ENCODE measurements around the gene GFOD1. TPM values are rescaled to one million over a fixed set of nuclear protein-coding genes. Genes with fewer than 3 reads are reported as not detected.

GFOD1 gene
- polyA plus RNA-seq, 2 of the 4 experiments (the other 2 are of a cell fraction): 2.7 to 3.5 TPM

DNA sequence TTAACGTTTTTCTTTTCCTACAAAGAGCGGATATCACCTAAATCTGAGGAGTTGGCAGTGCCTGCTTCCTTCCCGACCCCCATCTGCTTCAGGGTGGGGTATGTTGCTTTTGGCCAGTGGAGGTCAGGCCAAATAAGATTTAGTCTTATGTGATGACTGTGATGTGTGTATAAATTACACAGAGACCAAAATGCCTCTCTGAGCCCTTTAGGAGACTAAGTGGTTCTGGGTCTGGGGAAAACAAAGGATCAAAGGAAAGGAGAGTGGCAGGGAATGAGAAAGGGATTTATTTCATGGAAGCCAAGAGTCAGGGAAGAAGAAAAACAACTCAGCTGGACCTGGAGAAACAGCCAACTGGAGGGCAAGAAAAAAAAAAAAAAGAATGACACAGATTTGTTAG is 120.0 kb downstream of the GFOD1 start:
- H3K4me2 ChIP-seq: no peak overlapping the region
- 0 out of 3 replicates have a peak, but pooled peaks cover 2% of the 10 kb centered on the region for H3K4me1 ChIP-seq
- WGBS (ENCODE audit: missing lambda C conversion rate): 67% methylated on average over 3 of the region's 3 CpGs
- no peaks in the 10 kb centered on the region for H3K9me3 ChIP-seq
- ATAC-seq: no peak
- ChIA-PET CTCF (interaction anchor here (0.9 kb wide), 1 partner anchor 11 kb away, joined by 3 read pairs; no protein-coding TSS in a partner anchor), POLR2A (no interaction called here)
- no peak overlapping the region for H3K27ac ChIP-seq
- FAIRE-seq: no peak
- H3K4me3 ChIP-seq: no peak overlapping the region
- no peak for DNase-seq (ENCODE audit: low read depth in 1 of 2, low spot score in 1 of 2)
- TF ChIP-seq NFE2L2 (conservative IDR thresholded peaks at IDR 0.05; ENCODE audit: low read length) (no peak), POLR2A (IDR thresholded peaks at IDR 0.05; ENCODE audit: low read length) (no peak), RARB (CRISPR knock-in tag; IDR thresholded peaks at IDR 0.05) (no peak), HDAC2 (IDR thresholded peaks at IDR 0.05) (no peak), SMC3 (IDR thresholded peaks at IDR 0.05) (no peak), FOXS1 (CRISPR knock-in tag; IDR thresholded peaks at IDR 0.05) (no peak), FOSL2 (IDR thresholded peaks at IDR 0.05) (no peak), FOSL2 (CRISPR knock-in tag; IDR thresholded peaks at IDR 0.05) (no peak), RAD21 (conservative IDR thresholded peaks at IDR 0.05 in 1 of 2, IDR thresholded peaks at IDR 0.05 in 1 of 2) (no peak)
- TF ChIP-seq, protein P1, sequence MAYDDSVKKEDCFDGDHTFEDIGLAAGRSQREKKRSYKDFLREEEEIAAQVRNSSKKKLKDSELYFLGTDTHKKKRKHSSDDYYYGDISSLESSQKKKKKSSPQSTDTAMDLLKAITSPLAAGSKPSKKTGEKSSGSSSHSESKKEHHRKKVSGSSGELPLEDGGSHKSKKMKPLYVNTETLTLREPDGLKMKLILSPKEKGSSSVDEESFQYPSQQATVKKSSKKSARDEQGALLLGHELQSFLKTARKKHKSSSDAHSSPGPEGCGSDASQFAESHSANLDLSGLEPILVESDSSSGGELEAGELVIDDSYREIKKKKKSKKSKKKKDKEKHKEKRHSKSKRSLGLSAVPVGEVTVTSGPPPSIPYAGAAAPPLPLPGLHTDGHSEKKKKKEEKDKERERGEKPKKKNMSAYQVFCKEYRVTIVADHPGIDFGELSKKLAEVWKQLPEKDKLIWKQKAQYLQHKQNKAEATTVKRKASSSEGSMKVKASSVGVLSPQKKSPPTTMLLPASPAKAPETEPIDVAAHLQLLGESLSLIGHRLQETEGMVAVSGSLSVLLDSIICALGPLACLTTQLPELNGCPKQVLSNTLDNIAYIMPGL (CRISPR knock-in tag; IDR thresholded peaks at IDR 0.05; ENCODE audit: borderline replicate concordance): no peak
- TF ChIP-seq, protein P2, sequence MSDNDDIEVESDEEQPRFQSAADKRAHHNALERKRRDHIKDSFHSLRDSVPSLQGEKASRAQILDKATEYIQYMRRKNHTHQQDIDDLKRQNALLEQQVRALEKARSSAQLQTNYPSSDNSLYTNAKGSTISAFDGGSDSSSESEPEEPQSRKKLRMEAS (IDR thresholded peaks at IDR 0.05): no peak

DNA sequence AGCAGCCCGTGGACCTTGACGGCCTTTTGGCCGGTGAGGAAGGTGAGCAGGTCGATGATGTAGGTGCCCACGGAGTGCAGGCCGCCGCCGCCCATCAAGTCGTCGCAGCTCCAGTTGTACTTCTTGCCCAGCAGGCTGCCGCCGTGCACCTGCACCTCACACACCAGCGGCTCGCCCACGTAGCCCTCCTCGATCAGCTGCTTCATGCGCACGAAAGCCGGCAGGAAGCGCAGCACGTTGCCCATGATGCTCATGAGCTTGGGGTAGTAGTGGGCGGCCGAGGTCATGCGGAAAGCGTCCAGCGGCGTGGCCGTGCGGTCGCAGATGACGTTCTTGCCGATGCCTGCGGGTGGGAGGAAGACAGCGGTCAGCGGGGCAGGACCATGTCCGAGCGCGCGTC is 122.1 kb downstream of the GFOD1 start:
- Histone ChIP-seq H3K9me3 (no peaks in the 10 kb centered on the region), H3K4me3 (no peak overlapping the region), H3K4me2 (no peak overlapping the region), H3K27ac (no peak overlapping the region), H3K4me1 (0 out of 3 replicates have a peak, but pooled peaks cover 2% of the 10 kb centered on the region)
- CTCF ChIA-PET: no interaction called here
- DNase-seq (ENCODE audit: low read depth in 1 of 2, low spot score in 1 of 2) (no peak), FAIRE-seq (no peak), ATAC-seq (no peak)
- 97% methylated on average over 27 of the region's 39 CpGs for WGBS (ENCODE audit: missing lambda C conversion rate)
- POLR2A ChIA-PET: no interaction called here
- TF ChIP-seq HOXA7 (CRISPR knock-in tag; IDR thresholded peaks at IDR 0.05): no peak
- TF ChIP-seq HDAC2 (IDR thresholded peaks at IDR 0.05): no peak
- TF ChIP-seq KDM5A (IDR thresholded peaks at IDR 0.05): no peak
- TF ChIP-seq FOSB (CRISPR knock-in tag; IDR thresholded peaks at IDR 0.05): no peak
- TF ChIP-seq GATA3 (IDR thresholded peaks at IDR 0.05; ENCODE audit: borderline replicate concordance): no peak
- no peak for TF ChIP-seq TFCP2L1 (CRISPR knock-in tag; IDR thresholded peaks at IDR 0.05)
- TF ChIP-seq, protein P3, sequence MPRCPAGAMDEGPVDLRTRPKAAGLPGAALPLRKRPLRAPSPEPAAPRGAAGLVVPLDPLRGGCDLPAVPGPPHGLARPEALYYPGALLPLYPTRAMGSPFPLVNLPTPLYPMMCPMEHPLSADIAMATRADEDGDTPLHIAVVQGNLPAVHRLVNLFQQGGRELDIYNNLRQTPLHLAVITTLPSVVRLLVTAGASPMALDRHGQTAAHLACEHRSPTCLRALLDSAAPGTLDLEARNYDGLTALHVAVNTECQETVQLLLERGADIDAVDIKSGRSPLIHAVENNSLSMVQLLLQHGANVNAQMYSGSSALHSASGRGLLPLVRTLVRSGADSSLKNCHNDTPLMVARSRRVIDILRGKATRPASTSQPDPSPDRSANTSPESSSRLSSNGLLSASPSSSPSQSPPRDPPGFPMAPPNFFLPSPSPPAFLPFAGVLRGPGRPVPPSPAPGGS (IDR thresholded peaks at IDR 0.05): no peak
- no peak for TF ChIP-seq ZC3H11A (IDR thresholded peaks at IDR 0.05)
- no peak for TF ChIP-seq ESRRA (IDR thresholded peaks at IDR 0.05; ENCODE audit: borderline replicate concordance, low read length)
- TF ChIP-seq, protein P4, sequence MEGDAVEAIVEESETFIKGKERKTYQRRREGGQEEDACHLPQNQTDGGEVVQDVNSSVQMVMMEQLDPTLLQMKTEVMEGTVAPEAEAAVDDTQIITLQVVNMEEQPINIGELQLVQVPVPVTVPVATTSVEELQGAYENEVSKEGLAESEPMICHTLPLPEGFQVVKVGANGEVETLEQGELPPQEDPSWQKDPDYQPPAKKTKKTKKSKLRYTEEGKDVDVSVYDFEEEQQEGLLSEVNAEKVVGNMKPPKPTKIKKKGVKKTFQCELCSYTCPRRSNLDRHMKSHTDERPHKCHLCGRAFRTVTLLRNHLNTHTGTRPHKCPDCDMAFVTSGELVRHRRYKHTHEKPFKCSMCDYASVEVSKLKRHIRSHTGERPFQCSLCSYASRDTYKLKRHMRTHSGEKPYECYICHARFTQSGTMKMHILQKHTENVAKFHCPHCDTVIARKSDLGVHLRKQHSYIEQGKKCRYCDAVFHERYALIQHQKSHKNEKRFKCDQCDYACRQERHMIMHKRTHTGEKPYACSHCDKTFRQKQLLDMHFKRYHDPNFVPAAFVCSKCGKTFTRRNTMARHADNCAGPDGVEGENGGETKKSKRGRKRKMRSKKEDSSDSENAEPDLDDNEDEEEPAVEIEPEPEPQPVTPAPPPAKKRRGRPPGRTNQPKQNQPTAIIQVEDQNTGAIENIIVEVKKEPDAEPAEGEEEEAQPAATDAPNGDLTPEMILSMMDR (IDR thresholded peaks at IDR 0.05): no peak

DNA sequence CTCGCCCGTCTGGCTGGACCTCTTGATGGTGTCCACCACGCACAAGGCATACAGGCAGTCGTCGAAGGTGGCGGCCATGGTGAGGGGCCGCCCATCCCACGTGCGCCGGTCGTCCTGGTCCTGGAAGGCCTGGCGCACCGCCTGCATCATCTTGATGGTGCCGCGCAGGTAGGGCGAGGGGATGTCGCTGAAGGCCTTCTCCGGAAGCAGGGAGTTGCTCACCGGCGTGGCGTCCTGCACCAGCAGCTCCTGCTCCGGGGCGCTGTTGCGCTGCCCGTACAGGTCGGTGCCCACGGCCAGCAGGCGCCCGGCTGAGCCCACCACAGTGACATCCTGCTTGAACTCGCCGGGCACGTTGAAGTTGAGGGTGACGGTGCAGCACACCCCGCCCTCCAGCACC is 122.6 kb downstream of the GFOD1 start:
- H3K9me3 ChIP-seq: no peaks in the 10 kb centered on the region
- no CpG with 5 or more reads among the region's 34 CpGs for WGBS (ENCODE audit: missing lambda C conversion rate)
- ATAC-seq (no peak), FAIRE-seq (no peak), DNase-seq (ENCODE audit: low read depth in 1 of 2, low spot score in 1 of 2) (no peak)
- POLR2A ChIA-PET: no interaction called here
- H3K4me3 ChIP-seq: no peak overlapping the region
- H3K4me1 ChIP-seq: 0 out of 3 replicates have a peak, but pooled peaks cover 2% of the 10 kb centered on the region
- CTCF ChIA-PET: no interaction called here
- no peak overlapping the region for H3K27ac ChIP-seq
- no peak overlapping the region for H3K4me2 ChIP-seq
- TF ChIP-seq, protein P5, sequence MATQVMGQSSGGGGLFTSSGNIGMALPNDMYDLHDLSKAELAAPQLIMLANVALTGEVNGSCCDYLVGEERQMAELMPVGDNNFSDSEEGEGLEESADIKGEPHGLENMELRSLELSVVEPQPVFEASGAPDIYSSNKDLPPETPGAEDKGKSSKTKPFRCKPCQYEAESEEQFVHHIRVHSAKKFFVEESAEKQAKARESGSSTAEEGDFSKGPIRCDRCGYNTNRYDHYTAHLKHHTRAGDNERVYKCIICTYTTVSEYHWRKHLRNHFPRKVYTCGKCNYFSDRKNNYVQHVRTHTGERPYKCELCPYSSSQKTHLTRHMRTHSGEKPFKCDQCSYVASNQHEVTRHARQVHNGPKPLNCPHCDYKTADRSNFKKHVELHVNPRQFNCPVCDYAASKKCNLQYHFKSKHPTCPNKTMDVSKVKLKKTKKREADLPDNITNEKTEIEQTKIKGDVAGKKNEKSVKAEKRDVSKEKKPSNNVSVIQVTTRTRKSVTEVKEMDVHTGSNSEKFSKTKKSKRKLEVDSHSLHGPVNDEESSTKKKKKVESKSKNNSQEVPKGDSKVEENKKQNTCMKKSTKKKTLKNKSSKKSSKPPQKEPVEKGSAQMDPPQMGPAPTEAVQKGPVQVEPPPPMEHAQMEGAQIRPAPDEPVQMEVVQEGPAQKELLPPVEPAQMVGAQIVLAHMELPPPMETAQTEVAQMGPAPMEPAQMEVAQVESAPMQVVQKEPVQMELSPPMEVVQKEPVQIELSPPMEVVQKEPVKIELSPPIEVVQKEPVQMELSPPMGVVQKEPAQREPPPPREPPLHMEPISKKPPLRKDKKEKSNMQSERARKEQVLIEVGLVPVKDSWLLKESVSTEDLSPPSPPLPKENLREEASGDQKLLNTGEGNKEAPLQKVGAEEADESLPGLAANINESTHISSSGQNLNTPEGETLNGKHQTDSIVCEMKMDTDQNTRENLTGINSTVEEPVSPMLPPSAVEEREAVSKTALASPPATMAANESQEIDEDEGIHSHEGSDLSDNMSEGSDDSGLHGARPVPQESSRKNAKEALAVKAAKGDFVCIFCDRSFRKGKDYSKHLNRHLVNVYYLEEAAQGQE (IDR thresholded peaks at IDR 0.05): no peak
- TF ChIP-seq RNF2 (IDR thresholded peaks at IDR 0.05; ENCODE audit: borderline replicate concordance, low read depth) (no peak), NFE2L2 (conservative IDR thresholded peaks at IDR 0.05; ENCODE audit: low read length) (no peak), ZSCAN20 (CRISPR knock-in tag; IDR thresholded peaks at IDR 0.05) (no peak), NR3C1 (IDR thresholded peaks at IDR 0.05) (no peak)
- TF ChIP-seq, protein P6, sequence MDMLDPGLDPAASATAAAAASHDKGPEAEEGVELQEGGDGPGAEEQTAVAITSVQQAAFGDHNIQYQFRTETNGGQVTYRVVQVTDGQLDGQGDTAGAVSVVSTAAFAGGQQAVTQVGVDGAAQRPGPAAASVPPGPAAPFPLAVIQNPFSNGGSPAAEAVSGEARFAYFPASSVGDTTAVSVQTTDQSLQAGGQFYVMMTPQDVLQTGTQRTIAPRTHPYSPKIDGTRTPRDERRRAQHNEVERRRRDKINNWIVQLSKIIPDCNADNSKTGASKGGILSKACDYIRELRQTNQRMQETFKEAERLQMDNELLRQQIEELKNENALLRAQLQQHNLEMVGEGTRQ (IDR thresholded peaks at IDR 0.05): no peak
- TF ChIP-seq, protein P7, sequence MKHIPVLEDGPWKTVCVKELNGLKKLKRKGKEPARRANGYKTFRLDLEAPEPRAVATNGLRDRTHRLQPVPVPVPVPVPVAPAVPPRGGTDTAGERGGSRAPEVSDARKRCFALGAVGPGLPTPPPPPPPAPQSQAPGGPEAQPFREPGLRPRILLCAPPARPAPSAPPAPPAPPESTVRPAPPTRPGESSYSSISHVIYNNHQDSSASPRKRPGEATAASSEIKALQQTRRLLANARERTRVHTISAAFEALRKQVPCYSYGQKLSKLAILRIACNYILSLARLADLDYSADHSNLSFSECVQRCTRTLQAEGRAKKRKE (CRISPR knock-in tag; IDR thresholded peaks at IDR 0.05; ENCODE audit: low read depth): no peak

Measured in A549 (cell line).